ENCODE data around the gene UGT1A7. TPM values are rescaled to one million over a fixed set of nuclear protein-coding genes. Genes with fewer than 3 reads are reported as not detected.
A peak's percentile ranks its signal among the peaks of the same experiment; 100 is the strongest.

The UGT1A7 gene
- total and polyA plus RNA-seq, 2 donors from 2014 or later, result 0.35 to 1.3 TPM

GRCh38 chr2:233813236-233814055 is 131.7 kb downstream of the UGT1A7 start:
- DNase-seq (peak; percentile 44 to 87 (median 70)), FAIRE-seq (no peak)
- Histone ChIP-seq H3K9me3 (ENCODE audit: control insufficient read depth in 2 of 3, insufficient read depth in 1 of 3, low read length in 3 of 3) (no peaks in the 10 kb centered on the region), H3K27me3 (ENCODE audit: control insufficient read depth, insufficient read depth, low read length) (no peaks in the 10 kb centered on the region), H3K36me3 (ENCODE audit: control insufficient read depth in 2 of 3, insufficient read depth in 3 of 3, low read length in 3 of 3) (no peaks in the 10 kb centered on the region), H3K4me1 (ENCODE audit: control insufficient read depth in 2 of 3, insufficient read depth in 2 of 3, low read depth in 1 of 3, low read length in 3 of 3) (no peaks in the 10 kb centered on the region), H3K9ac (ENCODE audit: low read length in 3 of 3) (no peak overlapping the region), H3K4me3 (ENCODE audit: low read length in 3 of 3) (no peak overlapping the region), H3K27ac (ENCODE audit: low read depth in 2 of 2, low read length in 2 of 2) (no peak overlapping the region)
- intact Hi-C loops (cut with DNase I), result no loop called here
- TF ChIP-seq CTCF (IDR thresholded peaks at IDR 0.05; ENCODE audit: borderline replicate concordance, extremely low read depth, insufficient read depth), result no peak

GRCh38 chr2:233814056-233814835 is 132.5 kb downstream of the UGT1A7 start:
- H3K9me3 ChIP-seq (ENCODE audit: control insufficient read depth in 2 of 3, insufficient read depth in 1 of 3, low read length in 3 of 3), result no peaks in the 10 kb centered on the region
- H3K27ac ChIP-seq (ENCODE audit: low read depth in 2 of 2, low read length in 2 of 2), result no peak overlapping the region
- no peaks in the 10 kb centered on the region for H3K4me1 ChIP-seq (ENCODE audit: control insufficient read depth in 2 of 3, insufficient read depth in 2 of 3, low read depth in 1 of 3, low read length in 3 of 3)
- no peak overlapping the region for H3K4me3 ChIP-seq (ENCODE audit: low read length in 3 of 3)
- no peaks in the 10 kb centered on the region for H3K27me3 ChIP-seq (ENCODE audit: control insufficient read depth, insufficient read depth, low read length)
- H3K36me3 ChIP-seq (ENCODE audit: control insufficient read depth in 2 of 3, insufficient read depth in 3 of 3, low read length in 3 of 3), result no peaks in the 10 kb centered on the region
- no peak for FAIRE-seq
- H3K9ac ChIP-seq (ENCODE audit: low read length in 3 of 3), result no peak overlapping the region
- intact Hi-C loops (cut with DNase I), result no loop called here
- no peak for TF ChIP-seq CTCF (IDR thresholded peaks at IDR 0.05; ENCODE audit: borderline replicate concordance, extremely low read depth, insufficient read depth)
- DNase-seq, result peak in 2 of 5 donors; percentile 22 to 27

GRCh38 chr2:233815861-233816260 is 134.2 kb downstream of the UGT1A7 start:
- no peaks in the 10 kb centered on the region for H3K27me3 ChIP-seq (ENCODE audit: control insufficient read depth, insufficient read depth, low read length)
- no peak overlapping the region for H3K9ac ChIP-seq (ENCODE audit: low read length in 3 of 3)
- H3K27ac ChIP-seq (ENCODE audit: low read depth in 2 of 2, low read length in 2 of 2), result no peak overlapping the region
- DNase-seq (no peak), FAIRE-seq (no peak)
- H3K36me3 ChIP-seq (ENCODE audit: control insufficient read depth in 2 of 3, insufficient read depth in 3 of 3, low read length in 3 of 3), result no peaks in the 10 kb centered on the region
- H3K4me1 ChIP-seq (ENCODE audit: control insufficient read depth in 2 of 3, insufficient read depth in 2 of 3, low read depth in 1 of 3, low read length in 3 of 3), result no peaks in the 10 kb centered on the region
- TF ChIP-seq CTCF (IDR thresholded peaks at IDR 0.05; ENCODE audit: borderline replicate concordance, extremely low read depth, insufficient read depth), result no peak
- intact Hi-C loops (cut with DNase I), result no loop called here
- no peak overlapping the region for H3K4me3 ChIP-seq (ENCODE audit: low read length in 3 of 3)
- H3K9me3 ChIP-seq (ENCODE audit: control insufficient read depth in 2 of 3, insufficient read depth in 1 of 3, low read length in 3 of 3), result no peaks in the 10 kb centered on the region
